ENCODE results near the gene ACP5.
"Not testable (repeated sequence)": the region's sequence is repeated elsewhere in the genome, so short reads cannot be mapped to it uniquely, and the experiment has no call there.

GRCh38 chr19:11573763-11574162 is 3.7 kb downstream of the ACP5 start:
- TF ChIP-seq CTCF (optimal IDR thresholded peaks at IDR 0.05 in 1 of 3, IDR thresholded peaks at IDR 0.05 in 1 of 3, conservative IDR thresholded peaks at IDR 0.05 in 1 of 3; ENCODE audit: extremely low read depth in 1 of 3, insufficient read depth in 2 of 3, low read length in 3 of 3); EZH2 (IDR thresholded peaks at IDR 0.05; ENCODE audit: low read length): not testable (repeated sequence)

All from keratinocyte (primary cell).